Tibial nerve (tissue), 3 donors: Measurements from ENCODE around the gene TAF10.

Experiments used
- POLR2A ChIP-seq, 2 donors: fragments of 450-650 bp; IDR thresholded peaks; one replicate each; pipeline ENCODE4 v1.6.1; 2017; ENCODE audit warnings: antibody characterized with exemption in 2 of 2, mild to moderate bottlenecking in 2 of 2, moderate library complexity in 2 of 2
- TF ChIP-seq, protein P1 (sequence below), 5 experiments: fragments of 200-600 bp in 3 of 5; fragments of 450-650 bp in 2 of 5; sonication (generic) in 3 of 5; IDR thresholded peaks; one replicate each; pipeline ENCODE4 v1.5.1; 2016 to 2019; ENCODE audit warnings: antibody characterized with exemption in 5 of 5, mild to moderate bottlenecking in 3 of 5, moderate library complexity in 2 of 5

DNA sequence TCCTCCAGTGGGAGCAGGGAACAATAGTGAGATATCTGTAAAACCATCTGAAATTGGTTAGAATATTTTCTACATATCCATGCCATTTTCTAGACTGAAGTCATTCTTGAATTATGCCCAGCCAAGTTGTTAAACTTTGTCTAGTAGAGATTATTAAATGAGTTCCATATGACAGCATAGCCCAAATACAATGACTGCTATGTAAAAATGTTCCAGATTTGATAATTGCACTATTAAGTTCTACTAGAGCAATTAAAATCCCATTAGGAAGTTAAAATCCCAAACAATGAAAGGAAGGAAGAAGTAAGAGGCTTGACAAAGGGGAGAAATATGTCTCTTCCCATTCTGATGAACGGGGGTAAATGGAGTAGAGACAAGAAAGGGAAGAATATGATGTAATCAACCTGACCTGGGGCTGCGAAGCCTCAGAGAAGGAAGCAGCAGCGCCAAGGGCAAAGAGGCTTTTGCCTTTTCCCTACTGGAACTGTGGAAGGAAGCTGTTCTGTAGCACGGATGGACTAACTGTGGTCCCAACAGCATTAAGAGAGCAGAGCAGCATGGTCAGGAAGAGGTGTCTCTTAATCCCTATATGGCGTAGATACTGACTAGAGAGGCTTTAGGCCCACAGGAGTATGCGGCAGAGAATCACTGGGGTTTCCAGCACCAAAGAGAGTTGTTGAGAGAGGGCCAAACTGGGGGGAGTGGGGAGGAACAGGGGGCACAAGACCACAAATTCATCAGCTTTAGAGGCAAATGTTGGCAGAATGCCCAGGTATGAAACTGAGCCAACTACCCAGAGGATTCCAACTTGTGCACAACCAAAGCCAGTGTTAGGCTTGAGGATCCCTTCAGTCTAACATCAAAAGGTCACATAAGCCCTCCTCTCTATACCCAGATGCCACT, 35.3 kb downstream of the TAF10 start:
- no peak for TF ChIP-seq POLR2A (IDR thresholded peaks at IDR 0.05)
- TF ChIP-seq, protein P1, sequence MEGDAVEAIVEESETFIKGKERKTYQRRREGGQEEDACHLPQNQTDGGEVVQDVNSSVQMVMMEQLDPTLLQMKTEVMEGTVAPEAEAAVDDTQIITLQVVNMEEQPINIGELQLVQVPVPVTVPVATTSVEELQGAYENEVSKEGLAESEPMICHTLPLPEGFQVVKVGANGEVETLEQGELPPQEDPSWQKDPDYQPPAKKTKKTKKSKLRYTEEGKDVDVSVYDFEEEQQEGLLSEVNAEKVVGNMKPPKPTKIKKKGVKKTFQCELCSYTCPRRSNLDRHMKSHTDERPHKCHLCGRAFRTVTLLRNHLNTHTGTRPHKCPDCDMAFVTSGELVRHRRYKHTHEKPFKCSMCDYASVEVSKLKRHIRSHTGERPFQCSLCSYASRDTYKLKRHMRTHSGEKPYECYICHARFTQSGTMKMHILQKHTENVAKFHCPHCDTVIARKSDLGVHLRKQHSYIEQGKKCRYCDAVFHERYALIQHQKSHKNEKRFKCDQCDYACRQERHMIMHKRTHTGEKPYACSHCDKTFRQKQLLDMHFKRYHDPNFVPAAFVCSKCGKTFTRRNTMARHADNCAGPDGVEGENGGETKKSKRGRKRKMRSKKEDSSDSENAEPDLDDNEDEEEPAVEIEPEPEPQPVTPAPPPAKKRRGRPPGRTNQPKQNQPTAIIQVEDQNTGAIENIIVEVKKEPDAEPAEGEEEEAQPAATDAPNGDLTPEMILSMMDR (IDR thresholded peaks at IDR 0.05): no peak
